Hepatocyte (in vitro differentiated cells): Measurements from ENCODE around the gene FAM217B.

ENCODE experiments used
- CTCF ChIP-seq: fragments of 200-600 bp; sonication (generic); IDR thresholded peaks from 2 replicates; pipeline ENCODE4 v1.5.1; 2016; ENCODE audit warnings: antibody characterized with exemption, mild to moderate bottlenecking; ENCODE audit not compliant: poor library complexity
- EZH2 ChIP-seq: fragments of 200-600 bp; sonication (generic); IDR thresholded peaks from 2 replicates; pipeline ENCODE4 v1.6.1; 2016; ENCODE audit warnings: antibody characterized with exemption, mild to moderate bottlenecking, borderline replicate concordance
- EZH2phosphoT487 ChIP-seq: fragments of 200-600 bp; sonication (generic); IDR thresholded peaks from one replicate; pipeline ENCODE4 v1.6.1; 2018; ENCODE audit warnings: antibody characterized with exemption, mild to moderate bottlenecking, low read depth, moderate library complexity; ENCODE audit not compliant: unreplicated experiment, severe bottlenecking

- TF ChIP-seq CTCF (no peak), EZH2 (no peak), EZH2phosphoT487 (no peak)
These were observed 53.7 kb downstream of the FAM217B start for GRCh38 chr20:59993736-59994430.
